A673 (cell line): ENCODE results near the gene ACHE.

ENCODE experiments used
- EZH2 ChIP-seq: fragments of 200-600 bp; sonication (generic); IDR thresholded peaks from 2 replicates; pipeline ENCODE4 v1.6.1; 2017; ENCODE audit warnings: borderline replicate concordance, low read depth, mild to moderate bottlenecking, mixed read lengths, antibody characterized with exemption, low read length; ENCODE audit not compliant: poor library complexity, severe bottlenecking
- TF ChIP-seq, protein P1 (sequence below): fragments of 300-800, 200-600 bp; sonication (generic); conservative IDR thresholded peaks from 2 replicates; pipeline ENCODE4 v1.5.1; 2017; ENCODE audit warnings: low read depth, mild to moderate bottlenecking, antibody characterized with exemption, low read length, moderate library complexity, mixed read lengths

DNA sequence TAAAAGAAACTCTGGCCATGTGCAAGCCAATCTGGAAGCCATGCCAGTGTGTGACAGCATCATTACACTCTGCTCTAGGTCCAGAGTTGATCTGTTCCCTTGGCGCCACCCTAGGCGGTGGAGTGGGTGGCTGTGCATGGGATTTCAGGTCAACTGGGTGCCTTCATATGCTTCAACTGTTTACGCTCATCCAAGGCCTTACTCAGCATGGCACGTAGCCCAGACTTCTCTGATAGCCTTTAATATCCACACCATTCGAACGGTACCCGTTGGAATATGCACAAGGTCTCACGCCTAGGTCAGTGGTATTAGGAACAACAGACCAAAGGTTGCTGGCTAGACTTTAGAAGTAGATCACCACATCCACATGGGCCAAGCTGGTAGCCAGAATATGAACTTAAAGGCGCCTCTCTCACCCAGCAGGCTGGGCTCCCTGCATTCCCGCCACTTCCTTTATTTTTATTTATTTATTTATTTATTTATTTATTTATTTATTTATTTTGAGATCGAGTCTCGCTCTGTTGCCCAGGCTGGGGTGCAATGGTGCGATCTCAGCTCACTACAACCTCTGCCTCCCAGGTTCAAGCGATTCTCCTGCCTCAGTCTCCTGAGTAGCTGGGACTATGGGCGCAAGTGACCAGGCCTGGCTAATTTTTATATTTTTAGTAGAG, 18.7 kb upstream of the ACHE start:
- TF ChIP-seq, protein P1, sequence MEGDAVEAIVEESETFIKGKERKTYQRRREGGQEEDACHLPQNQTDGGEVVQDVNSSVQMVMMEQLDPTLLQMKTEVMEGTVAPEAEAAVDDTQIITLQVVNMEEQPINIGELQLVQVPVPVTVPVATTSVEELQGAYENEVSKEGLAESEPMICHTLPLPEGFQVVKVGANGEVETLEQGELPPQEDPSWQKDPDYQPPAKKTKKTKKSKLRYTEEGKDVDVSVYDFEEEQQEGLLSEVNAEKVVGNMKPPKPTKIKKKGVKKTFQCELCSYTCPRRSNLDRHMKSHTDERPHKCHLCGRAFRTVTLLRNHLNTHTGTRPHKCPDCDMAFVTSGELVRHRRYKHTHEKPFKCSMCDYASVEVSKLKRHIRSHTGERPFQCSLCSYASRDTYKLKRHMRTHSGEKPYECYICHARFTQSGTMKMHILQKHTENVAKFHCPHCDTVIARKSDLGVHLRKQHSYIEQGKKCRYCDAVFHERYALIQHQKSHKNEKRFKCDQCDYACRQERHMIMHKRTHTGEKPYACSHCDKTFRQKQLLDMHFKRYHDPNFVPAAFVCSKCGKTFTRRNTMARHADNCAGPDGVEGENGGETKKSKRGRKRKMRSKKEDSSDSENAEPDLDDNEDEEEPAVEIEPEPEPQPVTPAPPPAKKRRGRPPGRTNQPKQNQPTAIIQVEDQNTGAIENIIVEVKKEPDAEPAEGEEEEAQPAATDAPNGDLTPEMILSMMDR = no peak
- no peak for TF ChIP-seq EZH2
